Measurements from ENCODE around the gene PEX5L.

The PEX5L gene

GRCh38 chr3:180049391-180049790 is 12.7 kb upstream of the PEX5L start:
- no peak for TF ChIP-seq CTCF (IDR thresholded peaks at IDR 0.05; ENCODE audit: low read depth, low read length)
- in situ Hi-C loops (cut with HindIII; ENCODE audit: low sequenced_read_pairs): no loop called here
- H3K4me3 ChIP-seq (ENCODE audit: low read depth, low read length): no peak overlapping the region
- DNase-seq (ENCODE audit: low read depth, low spot score): no peak

GRCh38 chr3:180048840-180049239 is 12.1 kb upstream of the PEX5L start:
- in situ Hi-C loops (cut with HindIII; ENCODE audit: low sequenced_read_pairs): no loop called here
- peak; percentile 73 for DNase-seq (ENCODE audit: low read depth, low spot score)

GRCh38 chr3:180048103-180048502 is 11.4 kb upstream of the PEX5L start:
- TF ChIP-seq CTCF (IDR thresholded peaks at IDR 0.05; ENCODE audit: low read depth, low read length): no peak
- in situ Hi-C loops (cut with HindIII; ENCODE audit: low sequenced_read_pairs): no loop called here
- no peak overlapping the region for H3K4me3 ChIP-seq (ENCODE audit: low read depth, low read length)
- DNase-seq (ENCODE audit: low read depth, low spot score): no peak

More at GRCh38 chr3:180048840-180049239, 12.1 kb upstream of the PEX5L start:
- TF ChIP-seq CTCF (IDR thresholded peaks at IDR 0.05; ENCODE audit: low read depth, low read length): no peak
- H3K4me3 ChIP-seq (ENCODE audit: low read depth, low read length): no peak overlapping the region

GRCh38 chr3:180040966-180041365 is 4.2 kb upstream of the PEX5L start:
- in situ Hi-C loops (cut with HindIII; ENCODE audit: low sequenced_read_pairs): no loop called here
- H3K4me3 ChIP-seq (ENCODE audit: low read depth, low read length): no peak overlapping the region
- TF ChIP-seq CTCF (IDR thresholded peaks at IDR 0.05; ENCODE audit: low read depth, low read length): no peak
- DNase-seq (ENCODE audit: low read depth, low spot score): no peak

GRCh38 chr3:180036092-180036670 is 556 bp downstream of the PEX5L start:
- no peak for TF ChIP-seq CTCF (IDR thresholded peaks at IDR 0.05; ENCODE audit: low read depth, low read length)
- in situ Hi-C loops (cut with HindIII; ENCODE audit: low sequenced_read_pairs): no loop called here
- H3K4me3 ChIP-seq (ENCODE audit: low read depth, low read length): peak overlapping the region; percentile 40

GRCh38 chr3:180026997-180027396 is 9.7 kb downstream of the PEX5L start:
- DNase-seq (ENCODE audit: low read depth, low spot score): no peak
- no peak overlapping the region for H3K4me3 ChIP-seq (ENCODE audit: low read depth, low read length)
- TF ChIP-seq CTCF (IDR thresholded peaks at IDR 0.05; ENCODE audit: low read depth, low read length): no peak
- in situ Hi-C loops (cut with HindIII; ENCODE audit: low sequenced_read_pairs): no loop called here

More at GRCh38 chr3:180036092-180036670, 556 bp downstream of the PEX5L start:
- no peak for DNase-seq (ENCODE audit: low read depth, low spot score)

All from astrocyte of the spinal cord (primary cell).